H9 (cell line): Measurements from ENCODE around the gene LRRFIP2. TPM values are rescaled to one million over a fixed set of nuclear protein-coding genes. Genes with fewer than 3 reads are reported as not detected.

ENCODE experiments used
- DNase-seq: peaks from one replicate; pipeline ENCODE4 v3.0.0-alpha.2; 2017
- H2AFZ ChIP-seq: one replicate; pipeline ENCODE4 v1.6.1; 2013; ENCODE audit warnings: mild to moderate bottlenecking, low read length, control low read depth, moderate library complexity
- H2AK5ac ChIP-seq: 2 replicates; pipeline ENCODE4 v1.6.1; 2013; ENCODE audit warnings: low read length, control low read depth, mixed read lengths; ENCODE audit not compliant: insufficient read length
- H2BK120ac ChIP-seq: one replicate; pipeline ENCODE4 v1.6.1; 2013; ENCODE audit warnings: low read depth, mild to moderate bottlenecking, low read length, control low read depth, inconsistent platforms; ENCODE audit not compliant: poor library complexity, severe bottlenecking
- H2BK12ac ChIP-seq: 2 replicates; pipeline ENCODE4 v1.6.1; 2013; ENCODE audit warnings: low read length, control low read depth, mixed read lengths, low read depth; ENCODE audit not compliant: insufficient read length
- H2BK15ac ChIP-seq: 2 replicates; pipeline ENCODE4 v1.6.1; 2013; ENCODE audit warnings: low read depth, low read length, control low read depth
- H2BK20ac ChIP-seq: one replicate; pipeline ENCODE4 v1.6.1; 2013; ENCODE audit warnings: low read depth, mild to moderate bottlenecking, low read length, control low read depth, inconsistent platforms; ENCODE audit not compliant: poor library complexity, severe bottlenecking
- H2BK5ac ChIP-seq: 2 replicates; pipeline ENCODE4 v1.6.1; 2013; ENCODE audit warnings: low read length, control low read depth, mixed read lengths; ENCODE audit not compliant: insufficient read length
- H3K14ac ChIP-seq: 2 replicates; pipeline ENCODE4 v1.6.1; 2013; ENCODE audit warnings: low read length, control low read depth; ENCODE audit not compliant: insufficient read depth
- H3K18ac ChIP-seq: 2 replicates; pipeline ENCODE4 v1.6.1; 2013; ENCODE audit warnings: low read depth, mild to moderate bottlenecking, mixed read lengths, low read length, control low read depth; ENCODE audit not compliant: insufficient read length
- H3K23ac ChIP-seq: 2 replicates; pipeline ENCODE4 v1.6.1; 2013; ENCODE audit warnings: low read length, control low read depth, mixed read lengths, low read depth; ENCODE audit not compliant: insufficient read length
- H3K23me2 ChIP-seq: 2 replicates; pipeline ENCODE4 v1.6.1; 2013; ENCODE audit warnings: low read depth, mild to moderate bottlenecking, mixed read lengths, low read length, control low read depth; ENCODE audit not compliant: insufficient read length, poor library complexity, severe bottlenecking
- H3K27ac ChIP-seq: 2 replicates; pipeline ENCODE4 v1.5.1; 2013; ENCODE audit warnings: low read length, control low read depth, mixed read lengths, low read depth; ENCODE audit not compliant: insufficient read length
- H3K27me3 ChIP-seq: 2 replicates; pipeline ENCODE4 v1.6.1; 2013; ENCODE audit warnings: low read length, control low read depth, inconsistent platforms; ENCODE audit not compliant: insufficient read depth
- H3K4ac ChIP-seq: 2 replicates; pipeline ENCODE4 v1.6.1; 2013; ENCODE audit warnings: low read depth, mild to moderate bottlenecking, control low read depth, inconsistent platforms, low read length, moderate library complexity
- H3K4me1 ChIP-seq: 2 replicates; pipeline ENCODE4 v1.6.1; 2013; ENCODE audit warnings: low read length, control low read depth, inconsistent platforms; ENCODE audit not compliant: insufficient read depth
- H3K4me2 ChIP-seq: 2 replicates; pipeline ENCODE4 v1.6.1; 2013; ENCODE audit warnings: low read length, control low read depth, mixed read lengths; ENCODE audit not compliant: insufficient read length, insufficient read depth
- H3K56ac ChIP-seq: 2 replicates; pipeline ENCODE4 v1.6.1; 2013; ENCODE audit warnings: low read depth, mild to moderate bottlenecking, mixed read lengths, low read length, control low read depth; ENCODE audit not compliant: insufficient read length
- H3K79me1 ChIP-seq: 2 replicates; pipeline ENCODE4 v1.6.1; 2013; ENCODE audit warnings: low read depth, mild to moderate bottlenecking, moderate library complexity, low read length, control low read depth, inconsistent platforms; ENCODE audit not compliant: insufficient read depth, poor library complexity, severe bottlenecking
- H3K79me2 ChIP-seq: 2 replicates; pipeline ENCODE4 v1.6.1; 2013; ENCODE audit warnings: low read length, control low read depth, inconsistent platforms; ENCODE audit not compliant: insufficient read depth
- H3K9ac ChIP-seq: 2 replicates; pipeline ENCODE4 v1.6.1; 2013; ENCODE audit warnings: low read length, control low read depth, mixed read lengths; ENCODE audit not compliant: insufficient read length; ENCODE audit errors: extremely low read depth
- H3K9me3 ChIP-seq: one replicate; pipeline ENCODE4 v1.6.1; 2013; ENCODE audit warnings: low read depth, low read length, inconsistent platforms; ENCODE audit not compliant: control insufficient read depth
- H3T11ph ChIP-seq: one replicate; pipeline ENCODE4 v1.6.1; 2013; ENCODE audit warnings: mild to moderate bottlenecking, low read length, control low read depth, inconsistent platforms
- H4K20me1 ChIP-seq: one replicate; pipeline ENCODE4 v1.6.1; 2013; ENCODE audit not compliant: control insufficient read depth, insufficient read length, insufficient read depth
- H4K5ac ChIP-seq: 2 replicates; pipeline ENCODE4 v1.6.1; 2013; ENCODE audit warnings: low read depth, mild to moderate bottlenecking, mixed read lengths, low read length, control low read depth; ENCODE audit not compliant: insufficient read length
- H4K8ac ChIP-seq: replicated peaks from 2 replicates; pipeline ENCODE4 v1.6.1; 2013; ENCODE audit warnings: low read length, control low read depth, mixed read lengths, low read depth; ENCODE audit not compliant: insufficient read length
- H4K91ac ChIP-seq: 2 replicates; pipeline ENCODE4 v1.6.1; 2013; ENCODE audit warnings: low read depth, mild to moderate bottlenecking, moderate library complexity, mixed read lengths, low read length, control low read depth; ENCODE audit not compliant: insufficient read length
- H3K27ac Mint-ChIP-seq, 3 experiments: 2 replicates in 2 of 3; 3 replicates in 1 of 3; pipeline ENCODE4 v1.8.0; 2020 to 2021; ENCODE audit warnings: mixed read lengths in 3 of 3, mild to moderate bottlenecking in 1 of 3, moderate library complexity in 1 of 3
- H3K27me3 Mint-ChIP-seq: 2 replicates; pipeline ENCODE4 v1.8.0; 2021; ENCODE audit warnings: low read depth, mild to moderate bottlenecking, moderate library complexity, mixed read lengths
- H3K36me3 Mint-ChIP-seq, 3 experiments: 2 replicates in 2 of 3; 3 replicates in 1 of 3; pipeline ENCODE4 v1.8.0; 2020 to 2021; ENCODE audit warnings: low read depth in 3 of 3, mixed read lengths in 3 of 3; ENCODE audit not compliant: insufficient read depth in 1 of 3
- H3K4me1 Mint-ChIP-seq, 2 experiments: 2 replicates each; pipeline ENCODE4 v1.8.0; 2020; ENCODE audit warnings: mixed read lengths in 2 of 2
- H3K4me3 Mint-ChIP-seq, 2 experiments: 2 replicates in 1 of 2; 3 replicates in 1 of 2; pipeline ENCODE4 v1.8.0; 2020 to 2021; ENCODE audit warnings: mild to moderate bottlenecking in 2 of 2, mixed read lengths in 2 of 2, moderate library complexity in 1 of 2
- H3K9me3 Mint-ChIP-seq, 2 experiments: 2 replicates in 1 of 2; 3 replicates in 1 of 2; pipeline ENCODE4 v1.8.0; 2020; ENCODE audit warnings: mild to moderate bottlenecking in 2 of 2, mixed read lengths in 2 of 2, moderate library complexity in 1 of 2
- CTCF ChIP-seq: fragments of 200-600 bp; sonication (generic); conservative IDR thresholded peaks from 3 replicates; pipeline ENCODE4 v1.8.0; 2021; ENCODE audit warnings: antibody characterized with exemption, mild to moderate bottlenecking
- WGBS: extraction: QIAGEN DNeasy Blood & Tissue Kit; methylation state at CpG from one replicate; pipeline ENCODE4 v1.1.7; 2013; ENCODE audit warnings: missing lambda C conversion rate, low lambda C conversion rate, mixed read lengths; ENCODE audit not compliant: insufficient read length; ENCODE audit errors: extremely low coverage; 5-methylcytosine and 5-hydroxymethylcytosine counted together
- total RNA-seq: library from RNA; stranded (reverse); gene quantifications from 2 replicates; pipeline ENCODE4 v1.2.1, GENCODE V29; 2021

Gene LRRFIP2
- total RNA-seq, 1 experiment from 2014 or later = 30.7 TPM

- H2BK120ac ChIP-seq = no peak overlapping the region
- H3K79me1 ChIP-seq = peaks cover 2% of the 10 kb centered on the region
- Mint-ChIP-seq H3K9me3 (no peaks in the 10 kb centered on the region), H3K27me3 (no peaks in the 10 kb centered on the region), H3K4me1 (no peaks in the 10 kb centered on the region), H3K27ac (no peak overlapping the region), H3K4me3 (no peak overlapping the region), H3K36me3 (peaks cover 5 to 15% (median 6%) of the 10 kb centered on the region in 3 experiments; a peak in 5 of 7 replicates)
- H4K8ac ChIP-seq = no peak overlapping the region
- H4K91ac ChIP-seq = no peak overlapping the region
- H2BK5ac ChIP-seq = no peak overlapping the region
- no peak overlapping the region for H3K18ac ChIP-seq
- no peak overlapping the region for H3K23ac ChIP-seq
- no CpG with 5 or more reads among the region's 3 CpGs for WGBS
- H2BK15ac ChIP-seq = no peak overlapping the region
- no peak overlapping the region for H3T11ph ChIP-seq
- H3K56ac ChIP-seq = no peak overlapping the region
- DNase-seq = no peak
- no peaks in the 10 kb centered on the region for H3K4me1 ChIP-seq
- H3K14ac ChIP-seq = no peak overlapping the region
- H2AK5ac ChIP-seq = no peak overlapping the region
- no peak overlapping the region for H3K27ac ChIP-seq
- H3K9ac ChIP-seq = no peak overlapping the region
- H3K79me2 ChIP-seq = no peaks in the 10 kb centered on the region
- H3K9me3 ChIP-seq = no peaks in the 10 kb centered on the region
- H3K23me2 ChIP-seq = no peaks in the 10 kb centered on the region
- H2AFZ ChIP-seq = no peak overlapping the region
- no peak overlapping the region for H2BK12ac ChIP-seq
- no peak for TF ChIP-seq CTCF
- H3K27me3 ChIP-seq = no peaks in the 10 kb centered on the region
- no peaks in the 10 kb centered on the region for H4K20me1 ChIP-seq
- H2BK20ac ChIP-seq = no peak overlapping the region
- H3K4ac ChIP-seq = no peak overlapping the region
- H4K5ac ChIP-seq = no peak overlapping the region
- H3K4me2 ChIP-seq = no peak overlapping the region
Measured at GRCh38 chr3:37071921-37072320, 102.5 kb downstream of the LRRFIP2 start.
